H9 (cell line): ENCODE results near the gene CBR1. TPM values are rescaled to one million over a fixed set of nuclear protein-coding genes. Genes with fewer than 3 reads are reported as not detected.

Source experiments
- DNase-seq: peaks from one replicate; pipeline ENCODE4 v3.0.0-alpha.2; 2017
- H2AFZ ChIP-seq: one replicate; pipeline ENCODE4 v1.6.1; 2013; ENCODE audit warnings: mild to moderate bottlenecking, low read length, control low read depth, moderate library complexity
- H2AK5ac ChIP-seq: 2 replicates; pipeline ENCODE4 v1.6.1; 2013; ENCODE audit warnings: low read length, control low read depth, mixed read lengths; ENCODE audit not compliant: insufficient read length
- H2BK120ac ChIP-seq: one replicate; pipeline ENCODE4 v1.6.1; 2013; ENCODE audit warnings: low read depth, mild to moderate bottlenecking, low read length, control low read depth, inconsistent platforms; ENCODE audit not compliant: poor library complexity, severe bottlenecking
- H2BK12ac ChIP-seq: 2 replicates; pipeline ENCODE4 v1.6.1; 2013; ENCODE audit warnings: low read length, control low read depth, mixed read lengths, low read depth; ENCODE audit not compliant: insufficient read length
- H2BK15ac ChIP-seq: 2 replicates; pipeline ENCODE4 v1.6.1; 2013; ENCODE audit warnings: low read depth, low read length, control low read depth
- H2BK20ac ChIP-seq: one replicate; pipeline ENCODE4 v1.6.1; 2013; ENCODE audit warnings: low read depth, mild to moderate bottlenecking, low read length, control low read depth, inconsistent platforms; ENCODE audit not compliant: poor library complexity, severe bottlenecking
- H2BK5ac ChIP-seq: 2 replicates; pipeline ENCODE4 v1.6.1; 2013; ENCODE audit warnings: low read length, control low read depth, mixed read lengths; ENCODE audit not compliant: insufficient read length
- H3K14ac ChIP-seq: 2 replicates; pipeline ENCODE4 v1.6.1; 2013; ENCODE audit warnings: low read length, control low read depth; ENCODE audit not compliant: insufficient read depth
- H3K18ac ChIP-seq: 2 replicates; pipeline ENCODE4 v1.6.1; 2013; ENCODE audit warnings: low read depth, mild to moderate bottlenecking, mixed read lengths, low read length, control low read depth; ENCODE audit not compliant: insufficient read length
- H3K23ac ChIP-seq: 2 replicates; pipeline ENCODE4 v1.6.1; 2013; ENCODE audit warnings: low read length, control low read depth, mixed read lengths, low read depth; ENCODE audit not compliant: insufficient read length
- H3K23me2 ChIP-seq: 2 replicates; pipeline ENCODE4 v1.6.1; 2013; ENCODE audit warnings: low read depth, mild to moderate bottlenecking, mixed read lengths, low read length, control low read depth; ENCODE audit not compliant: insufficient read length, poor library complexity, severe bottlenecking
- H3K27ac ChIP-seq: 2 replicates; pipeline ENCODE4 v1.5.1; 2013; ENCODE audit warnings: low read length, control low read depth, mixed read lengths, low read depth; ENCODE audit not compliant: insufficient read length
- H3K27me3 ChIP-seq: 2 replicates; pipeline ENCODE4 v1.6.1; 2013; ENCODE audit warnings: low read length, control low read depth, inconsistent platforms; ENCODE audit not compliant: insufficient read depth
- H3K4ac ChIP-seq: 2 replicates; pipeline ENCODE4 v1.6.1; 2013; ENCODE audit warnings: low read depth, mild to moderate bottlenecking, control low read depth, inconsistent platforms, low read length, moderate library complexity
- H3K4me1 ChIP-seq: 2 replicates; pipeline ENCODE4 v1.6.1; 2013; ENCODE audit warnings: low read length, control low read depth, inconsistent platforms; ENCODE audit not compliant: insufficient read depth
- H3K4me2 ChIP-seq: 2 replicates; pipeline ENCODE4 v1.6.1; 2013; ENCODE audit warnings: low read length, control low read depth, mixed read lengths; ENCODE audit not compliant: insufficient read length, insufficient read depth
- H3K56ac ChIP-seq: 2 replicates; pipeline ENCODE4 v1.6.1; 2013; ENCODE audit warnings: low read depth, mild to moderate bottlenecking, mixed read lengths, low read length, control low read depth; ENCODE audit not compliant: insufficient read length
- H3K79me1 ChIP-seq: 2 replicates; pipeline ENCODE4 v1.6.1; 2013; ENCODE audit warnings: low read depth, mild to moderate bottlenecking, moderate library complexity, low read length, control low read depth, inconsistent platforms; ENCODE audit not compliant: insufficient read depth, poor library complexity, severe bottlenecking
- H3K79me2 ChIP-seq: 2 replicates; pipeline ENCODE4 v1.6.1; 2013; ENCODE audit warnings: low read length, control low read depth, inconsistent platforms; ENCODE audit not compliant: insufficient read depth
- H3K9ac ChIP-seq: 2 replicates; pipeline ENCODE4 v1.6.1; 2013; ENCODE audit warnings: low read length, control low read depth, mixed read lengths; ENCODE audit not compliant: insufficient read length; ENCODE audit errors: extremely low read depth
- H3K9me3 ChIP-seq: one replicate; pipeline ENCODE4 v1.6.1; 2013; ENCODE audit warnings: low read depth, low read length, inconsistent platforms; ENCODE audit not compliant: control insufficient read depth
- H3T11ph ChIP-seq: one replicate; pipeline ENCODE4 v1.6.1; 2013; ENCODE audit warnings: mild to moderate bottlenecking, low read length, control low read depth, inconsistent platforms
- H4K20me1 ChIP-seq: one replicate; pipeline ENCODE4 v1.6.1; 2013; ENCODE audit not compliant: control insufficient read depth, insufficient read length, insufficient read depth
- H4K5ac ChIP-seq: 2 replicates; pipeline ENCODE4 v1.6.1; 2013; ENCODE audit warnings: low read depth, mild to moderate bottlenecking, mixed read lengths, low read length, control low read depth; ENCODE audit not compliant: insufficient read length
- H4K8ac ChIP-seq: replicated peaks from 2 replicates; pipeline ENCODE4 v1.6.1; 2013; ENCODE audit warnings: low read length, control low read depth, mixed read lengths, low read depth; ENCODE audit not compliant: insufficient read length
- H4K91ac ChIP-seq: 2 replicates; pipeline ENCODE4 v1.6.1; 2013; ENCODE audit warnings: low read depth, mild to moderate bottlenecking, moderate library complexity, mixed read lengths, low read length, control low read depth; ENCODE audit not compliant: insufficient read length
- H3K27ac Mint-ChIP-seq, 3 experiments: 2 replicates in 2 of 3; 3 replicates in 1 of 3; pipeline ENCODE4 v1.8.0; 2020 to 2021; ENCODE audit warnings: mixed read lengths in 3 of 3, mild to moderate bottlenecking in 1 of 3, moderate library complexity in 1 of 3
- H3K27me3 Mint-ChIP-seq: 2 replicates; pipeline ENCODE4 v1.8.0; 2021; ENCODE audit warnings: low read depth, mild to moderate bottlenecking, moderate library complexity, mixed read lengths
- H3K36me3 Mint-ChIP-seq, 3 experiments: 2 replicates in 2 of 3; 3 replicates in 1 of 3; pipeline ENCODE4 v1.8.0; 2020 to 2021; ENCODE audit warnings: low read depth in 3 of 3, mixed read lengths in 3 of 3; ENCODE audit not compliant: insufficient read depth in 1 of 3
- H3K4me1 Mint-ChIP-seq, 2 experiments: 2 replicates each; pipeline ENCODE4 v1.8.0; 2020; ENCODE audit warnings: mixed read lengths in 2 of 2
- H3K4me3 Mint-ChIP-seq, 2 experiments: 2 replicates in 1 of 2; 3 replicates in 1 of 2; pipeline ENCODE4 v1.8.0; 2020 to 2021; ENCODE audit warnings: mild to moderate bottlenecking in 2 of 2, mixed read lengths in 2 of 2, moderate library complexity in 1 of 2
- H3K9me3 Mint-ChIP-seq, 2 experiments: 2 replicates in 1 of 2; 3 replicates in 1 of 2; pipeline ENCODE4 v1.8.0; 2020; ENCODE audit warnings: mild to moderate bottlenecking in 2 of 2, mixed read lengths in 2 of 2, moderate library complexity in 1 of 2
- CTCF ChIP-seq: fragments of 200-600 bp; sonication (generic); conservative IDR thresholded peaks from 3 replicates; pipeline ENCODE4 v1.8.0; 2021; ENCODE audit warnings: antibody characterized with exemption, mild to moderate bottlenecking
- WGBS: extraction: QIAGEN DNeasy Blood & Tissue Kit; methylation state at CpG from one replicate; pipeline ENCODE4 v1.1.7; 2013; ENCODE audit warnings: missing lambda C conversion rate, low lambda C conversion rate, mixed read lengths; ENCODE audit not compliant: insufficient read length; ENCODE audit errors: extremely low coverage; 5-methylcytosine and 5-hydroxymethylcytosine counted together
- total RNA-seq: library from RNA; stranded (reverse); gene quantifications from 2 replicates; pipeline ENCODE4 v1.2.1, GENCODE V29; 2021

Gene CBR1
- total RNA-seq, 1 experiment from 2014 or later = 5.7 TPM

GRCh38 chr21:36079010-36079649, 9.3 kb downstream of the CBR1 start:
- Mint-ChIP-seq H3K27ac (peak overlapping the region in 1 of 3 experiments; percentile 31; a peak in 2 of 7 replicates), H3K36me3 (peaks cover 0 to 1% (median 0%) of the 10 kb centered on the region in 3 experiments; a peak in 2 of 7 replicates), H3K4me3 (no peak overlapping the region), H3K9me3 (no peaks in the 10 kb centered on the region), H3K4me1 (peaks cover 11 to 15% of the 10 kb centered on the region in 2 experiments), H3K27me3 (no peaks in the 10 kb centered on the region)
- H3K4me2 ChIP-seq = no peak overlapping the region
- H2BK20ac ChIP-seq = no peak overlapping the region
- no peak overlapping the region for H3K27ac ChIP-seq
- H3K79me2 ChIP-seq = no peaks in the 10 kb centered on the region
- no peaks in the 10 kb centered on the region for H3K23me2 ChIP-seq
- no peak overlapping the region for H4K91ac ChIP-seq
- no peak overlapping the region for H4K5ac ChIP-seq
- no peaks in the 10 kb centered on the region for H4K20me1 ChIP-seq
- no peak overlapping the region for H3K9ac ChIP-seq
- no peak overlapping the region for H3K14ac ChIP-seq
- H2BK120ac ChIP-seq = no peak overlapping the region
- no peak overlapping the region for H3K4ac ChIP-seq
- no peak for TF ChIP-seq CTCF
- no peak for DNase-seq
- no peak overlapping the region for H2BK5ac ChIP-seq
- H3K56ac ChIP-seq = no peak overlapping the region
- H2AK5ac ChIP-seq = no peak overlapping the region
- H3K79me1 ChIP-seq = no peaks in the 10 kb centered on the region
- no peak overlapping the region for H3K23ac ChIP-seq
- H3T11ph ChIP-seq = no peak overlapping the region
- no peak overlapping the region for H2AFZ ChIP-seq
- H3K4me1 ChIP-seq = peaks cover 3% of the 10 kb centered on the region
- WGBS = no CpG with 5 or more reads among the region's 14 CpGs
- H2BK12ac ChIP-seq = no peak overlapping the region
- no peak overlapping the region for H3K18ac ChIP-seq
- no peaks in the 10 kb centered on the region for H3K27me3 ChIP-seq
- H4K8ac ChIP-seq = no peak overlapping the region
- H2BK15ac ChIP-seq = no peak overlapping the region
- H3K9me3 ChIP-seq = no peaks in the 10 kb centered on the region
